Measurements from ENCODE around the gene ZCCHC14. TPM values are rescaled to one million over a fixed set of nuclear protein-coding genes. Genes with fewer than 3 reads are reported as not detected.

The ZCCHC14 gene
- total and polyA plus RNA-seq, 10 of the 15 experiments (the other 5 are each of a cell fraction or from before 2014, with no cell fraction given): 0.02 to 0.26 (median 0.05) TPM; not detected in 3

DNA sequence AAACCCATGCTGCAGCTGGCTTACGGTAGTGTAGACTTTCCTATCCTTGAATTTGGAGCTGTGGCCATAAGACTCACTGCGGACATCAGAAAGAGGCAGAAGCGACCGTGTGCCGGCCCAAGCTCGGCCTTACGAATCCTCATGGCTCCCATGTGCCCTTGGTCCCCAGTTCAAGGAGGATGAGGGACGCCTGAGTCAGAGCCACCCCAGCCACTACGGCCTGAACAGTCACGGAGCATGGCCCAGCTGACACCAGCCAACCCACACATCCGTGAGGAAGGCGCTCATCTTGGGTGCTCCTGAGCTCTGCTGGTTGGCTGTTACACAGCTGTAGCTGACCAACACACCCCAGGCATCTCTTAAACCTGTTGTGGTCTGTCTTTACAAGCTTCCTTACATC lies 44.0 kb downstream of the ZCCHC14 start:
- in situ Hi-C loops (cut with MboI): no loop called here
- intact Hi-C loops (cut with micrococcal nuclease; ENCODE audit: unreplicated experiment): no loop called here
- no peaks in the 10 kb centered on the region for H3K79me2 ChIP-seq (ENCODE audit: control insufficient read depth, insufficient read depth, low read length)
- no peaks in the 10 kb centered on the region for H3K27me3 ChIP-seq (replicated peaks in 1 of 2; ENCODE audit: control insufficient read depth in 2 of 2, insufficient read depth in 2 of 2, low read length in 1 of 2)
- no peak overlapping the region for H3K27ac ChIP-seq (ENCODE audit: control insufficient read depth, insufficient read depth)
- CTCF ChIA-PET: no interaction called here
- H3K9ac ChIP-seq (ENCODE audit: control insufficient read depth, insufficient read depth, low read length): no peak overlapping the region
- DNase-seq (ENCODE audit: low read depth, low spot score): no peak
- no peak overlapping the region for H3K4me3 ChIP-seq
- RAD21 ChIA-PET (ENCODE audit: unreplicated experiment): interaction anchor here (0.6 kb wide), 1 partner anchor 1621 kb away, joined by 3 read pairs; no protein-coding TSS in a partner anchor
- no peaks in the 10 kb centered on the region for H3K36me3 ChIP-seq (ENCODE audit: control insufficient read depth in 2 of 2, insufficient read depth in 2 of 2, low read length in 1 of 2)
- no peak for TF ChIP-seq TCF3 (IDR thresholded peaks at IDR 0.05; ENCODE audit: borderline replicate concordance, insufficient read depth, low read depth, low read length)
- no peak for TF ChIP-seq YY1 (IDR thresholded peaks at IDR 0.05; ENCODE audit: low read depth, low read length)
- TF ChIP-seq, protein P1, sequence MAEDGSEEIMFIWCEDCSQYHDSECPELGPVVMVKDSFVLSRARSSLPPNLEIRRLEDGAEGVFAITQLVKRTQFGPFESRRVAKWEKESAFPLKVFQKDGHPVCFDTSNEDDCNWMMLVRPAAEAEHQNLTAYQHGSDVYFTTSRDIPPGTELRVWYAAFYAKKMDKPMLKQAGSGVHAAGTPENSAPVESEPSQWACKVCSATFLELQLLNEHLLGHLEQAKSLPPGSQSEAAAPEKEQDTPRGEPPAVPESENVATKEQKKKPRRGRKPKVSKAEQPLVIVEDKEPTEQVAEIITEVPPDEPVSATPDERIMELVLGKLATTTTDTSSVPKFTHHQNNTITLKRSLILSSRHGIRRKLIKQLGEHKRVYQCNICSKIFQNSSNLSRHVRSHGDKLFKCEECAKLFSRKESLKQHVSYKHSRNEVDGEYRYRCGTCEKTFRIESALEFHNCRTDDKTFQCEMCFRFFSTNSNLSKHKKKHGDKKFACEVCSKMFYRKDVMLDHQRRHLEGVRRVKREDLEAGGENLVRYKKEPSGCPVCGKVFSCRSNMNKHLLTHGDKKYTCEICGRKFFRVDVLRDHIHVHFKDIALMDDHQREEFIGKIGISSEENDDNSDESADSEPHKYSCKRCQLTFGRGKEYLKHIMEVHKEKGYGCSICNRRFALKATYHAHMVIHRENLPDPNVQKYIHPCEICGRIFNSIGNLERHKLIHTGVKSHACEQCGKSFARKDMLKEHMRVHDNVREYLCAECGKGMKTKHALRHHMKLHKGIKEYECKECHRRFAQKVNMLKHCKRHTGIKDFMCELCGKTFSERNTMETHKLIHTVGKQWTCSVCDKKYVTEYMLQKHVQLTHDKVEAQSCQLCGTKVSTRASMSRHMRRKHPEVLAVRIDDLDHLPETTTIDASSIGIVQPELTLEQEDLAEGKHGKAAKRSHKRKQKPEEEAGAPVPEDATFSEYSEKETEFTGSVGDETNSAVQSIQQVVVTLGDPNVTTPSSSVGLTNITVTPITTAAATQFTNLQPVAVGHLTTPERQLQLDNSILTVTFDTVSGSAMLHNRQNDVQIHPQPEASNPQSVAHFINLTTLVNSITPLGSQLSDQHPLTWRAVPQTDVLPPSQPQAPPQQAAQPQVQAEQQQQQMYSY (CRISPR knock-in tag; IDR thresholded peaks at IDR 0.05): no peak
- TF ChIP-seq, protein P2, sequence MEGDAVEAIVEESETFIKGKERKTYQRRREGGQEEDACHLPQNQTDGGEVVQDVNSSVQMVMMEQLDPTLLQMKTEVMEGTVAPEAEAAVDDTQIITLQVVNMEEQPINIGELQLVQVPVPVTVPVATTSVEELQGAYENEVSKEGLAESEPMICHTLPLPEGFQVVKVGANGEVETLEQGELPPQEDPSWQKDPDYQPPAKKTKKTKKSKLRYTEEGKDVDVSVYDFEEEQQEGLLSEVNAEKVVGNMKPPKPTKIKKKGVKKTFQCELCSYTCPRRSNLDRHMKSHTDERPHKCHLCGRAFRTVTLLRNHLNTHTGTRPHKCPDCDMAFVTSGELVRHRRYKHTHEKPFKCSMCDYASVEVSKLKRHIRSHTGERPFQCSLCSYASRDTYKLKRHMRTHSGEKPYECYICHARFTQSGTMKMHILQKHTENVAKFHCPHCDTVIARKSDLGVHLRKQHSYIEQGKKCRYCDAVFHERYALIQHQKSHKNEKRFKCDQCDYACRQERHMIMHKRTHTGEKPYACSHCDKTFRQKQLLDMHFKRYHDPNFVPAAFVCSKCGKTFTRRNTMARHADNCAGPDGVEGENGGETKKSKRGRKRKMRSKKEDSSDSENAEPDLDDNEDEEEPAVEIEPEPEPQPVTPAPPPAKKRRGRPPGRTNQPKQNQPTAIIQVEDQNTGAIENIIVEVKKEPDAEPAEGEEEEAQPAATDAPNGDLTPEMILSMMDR (IDR thresholded peaks at IDR 0.05 in 2 of 3, conservative IDR thresholded peaks at IDR 0.05 in 1 of 3; ENCODE audit: control insufficient read depth in 2 of 3, extremely low read depth in 1 of 3, insufficient read depth in 1 of 3, low read depth in 3 of 3, low read length in 3 of 3): no peak
- TF ChIP-seq NFIC (IDR thresholded peaks at IDR 0.05; ENCODE audit: low read depth, low read length): no peak
- no peak for TF ChIP-seq ASH2L (IDR thresholded peaks at IDR 0.05; ENCODE audit: borderline replicate concordance, low read depth)
- no peak for TF ChIP-seq SMAD1 (IDR thresholded peaks at IDR 0.05; ENCODE audit: low read depth, partially characterized antibody)
- 46% methylated on average over 12 of the region's 12 CpGs for WGBS (ENCODE audit: insufficient coverage, insufficient replicate concordance, low lambda C conversion rate, missing lambda C conversion rate)
- no TSS peak for BruUV-seq (replicated peaks)
- FAIRE-seq: no peak
- no peak overlapping the region for H3K4me2 ChIP-seq (ENCODE audit: control insufficient read depth, insufficient read depth)
- no peak for ATAC-seq
- H4K20me1 ChIP-seq (ENCODE audit: control insufficient read depth, insufficient read depth): no peaks in the 10 kb centered on the region
- H2AFZ ChIP-seq (ENCODE audit: control insufficient read depth, low read depth, low read length): no peak overlapping the region
- no peaks in the 10 kb centered on the region for H3K4me1 ChIP-seq (ENCODE audit: control insufficient read depth, insufficient read depth, low read length)
- POLR2A ChIA-PET: no interaction called here
- SMC1A ChIA-PET (ENCODE audit: uncharacterized antibody, unreplicated experiment): no interaction called here
- no peaks in the 10 kb centered on the region; the same call in 2 of the 3 replicates for H3K9me3 ChIP-seq (replicated peaks; ENCODE audit: control insufficient read depth, insufficient read depth, low read length)
